Measurements from ENCODE around the gene MED15. TPM values are rescaled to one million over a fixed set of nuclear protein-coding genes. Genes with fewer than 3 reads are reported as not detected.

Gene MED15
- total RNA-seq, 1 donor from 2014 or later, result 77.8 TPM

- no peak overlapping the region for H3K4me3 Mint-ChIP-seq (ENCODE audit: low read depth)
- no peak for DNase-seq (ENCODE audit: low spot score, unreplicated experiment)
- peaks cover 6% of the 10 kb centered on the region for H3K9me3 Mint-ChIP-seq (ENCODE audit: low read depth)
- peaks cover 26% of the 10 kb centered on the region for H3K36me3 Mint-ChIP-seq (ENCODE audit: insufficient read depth)
- no peak for TF ChIP-seq CTCF (IDR thresholded peaks at IDR 0.05; ENCODE audit: unreplicated experiment)
- H3K4me1 Mint-ChIP-seq (ENCODE audit: low read depth), result peaks cover 11% of the 10 kb centered on the region
- no peak overlapping the region for H3K27ac Mint-ChIP-seq
- no peaks in the 10 kb centered on the region for H3K27me3 Mint-ChIP-seq
These were observed 46.7 kb downstream of the MED15 start for GRCh38 chr22:20553947-20554741.

GRCh38 chr22:20554824-20555223, 47.4 kb downstream of the MED15 start:
- no peak for TF ChIP-seq CTCF (IDR thresholded peaks at IDR 0.05; ENCODE audit: unreplicated experiment)

GRCh38 chr22:20558534-20558933, 51.1 kb downstream of the MED15 start:
- Mint-ChIP-seq H3K9me3 (ENCODE audit: low read depth) (peaks cover 12% of the 10 kb centered on the region), H3K27ac (no peak overlapping the region), H3K36me3 (ENCODE audit: insufficient read depth) (peaks cover 40% of the 10 kb centered on the region), H3K27me3 (no peaks in the 10 kb centered on the region), H3K4me3 (ENCODE audit: low read depth) (no peak overlapping the region), H3K4me1 (ENCODE audit: low read depth) (no peaks in the 10 kb centered on the region)
- DNase-seq (ENCODE audit: low spot score, unreplicated experiment), result no peak
- no peak for TF ChIP-seq CTCF (IDR thresholded peaks at IDR 0.05; ENCODE audit: unreplicated experiment)

More at GRCh38 chr22:20554824-20555223, 47.4 kb downstream of the MED15 start:
- no peaks in the 10 kb centered on the region for H3K27me3 Mint-ChIP-seq
- peaks cover 11% of the 10 kb centered on the region for H3K9me3 Mint-ChIP-seq (ENCODE audit: low read depth)
- H3K36me3 Mint-ChIP-seq (ENCODE audit: insufficient read depth), result peaks cover 32% of the 10 kb centered on the region
- peaks cover 7% of the 10 kb centered on the region for H3K4me1 Mint-ChIP-seq (ENCODE audit: low read depth)
- no peak for DNase-seq (ENCODE audit: low spot score, unreplicated experiment)
- H3K27ac Mint-ChIP-seq, result no peak overlapping the region
- H3K4me3 Mint-ChIP-seq (ENCODE audit: low read depth), result no peak overlapping the region

- H3K27me3 Mint-ChIP-seq, result no peaks in the 10 kb centered on the region
- no peak for DNase-seq (ENCODE audit: low spot score, unreplicated experiment)
- H3K9me3 Mint-ChIP-seq (ENCODE audit: low read depth), result peaks cover 12% of the 10 kb centered on the region
- H3K36me3 Mint-ChIP-seq (ENCODE audit: insufficient read depth), result peaks cover 40% of the 10 kb centered on the region
- H3K4me1 Mint-ChIP-seq (ENCODE audit: low read depth), result no peaks in the 10 kb centered on the region
- no peak for TF ChIP-seq CTCF (IDR thresholded peaks at IDR 0.05; ENCODE audit: unreplicated experiment)
- H3K27ac Mint-ChIP-seq, result no peak overlapping the region
- no peak overlapping the region for H3K4me3 Mint-ChIP-seq (ENCODE audit: low read depth)
These were observed 51.9 kb downstream of the MED15 start for GRCh38 chr22:20559174-20559760.

GRCh38 chr22:20560716-20561115, 53.3 kb downstream of the MED15 start:
- no peak for TF ChIP-seq CTCF (IDR thresholded peaks at IDR 0.05; ENCODE audit: unreplicated experiment)
- Mint-ChIP-seq H3K27ac (no peak overlapping the region), H3K27me3 (no peaks in the 10 kb centered on the region), H3K36me3 (ENCODE audit: insufficient read depth) (peaks cover 41% of the 10 kb centered on the region), H3K9me3 (ENCODE audit: low read depth) (peaks cover 12% of the 10 kb centered on the region), H3K4me1 (ENCODE audit: low read depth) (no peaks in the 10 kb centered on the region), H3K4me3 (ENCODE audit: low read depth) (no peak overlapping the region)
- no peak for DNase-seq (ENCODE audit: low spot score, unreplicated experiment)

Measured in progenitor cell of endocrine pancreas (in vitro differentiated cells).